NT2/D1 (cell line): ENCODE measurements around the gene UCP3.
A peak's percentile ranks its signal among the peaks of the same experiment; 100 is the strongest.

Source experiments
- DNase-seq: peaks from one replicate; pipeline ENCODE4 v3.0.0-alpha.2; 2011; ENCODE audit warnings: low read depth, low spot score
- H3K27me3 ChIP-seq: 2 replicates; pipeline ENCODE4 v1.6.0; 2011; ENCODE audit warnings: mild to moderate bottlenecking; ENCODE audit not compliant: insufficient read length, insufficient read depth
- H3K36me3 ChIP-seq: 2 replicates; pipeline ENCODE4 v1.6.1; 2011; ENCODE audit warnings: mild to moderate bottlenecking, low read length, mixed read lengths; ENCODE audit not compliant: insufficient read depth, insufficient read length
- H3K4me1 ChIP-seq: 2 replicates; pipeline ENCODE4 v1.5.1; 2011; ENCODE audit not compliant: insufficient read depth, insufficient read length
- H3K4me3 ChIP-seq: 2 replicates; pipeline ENCODE4 v1.5.1; 2011; ENCODE audit warnings: low read depth; ENCODE audit not compliant: insufficient read length
- H3K9ac ChIP-seq: 2 replicates; pipeline ENCODE4 v1.6.0; 2011; ENCODE audit warnings: low read depth; ENCODE audit not compliant: insufficient read length
- H3K9me3 ChIP-seq: 2 replicates; pipeline ENCODE4 v1.5.1; 2011; ENCODE audit warnings: mild to moderate bottlenecking, low read length; ENCODE audit not compliant: insufficient read depth
- SUZ12 ChIP-seq: IDR thresholded peaks from 2 replicates; pipeline ENCODE4 v1.6.1; 2011; ENCODE audit not compliant: insufficient read length, insufficient read depth; ENCODE audit errors: extremely low read depth
- YY1 ChIP-seq: IDR thresholded peaks from 2 replicates; pipeline ENCODE4 v1.6.1; 2011; ENCODE audit not compliant: insufficient read length, insufficient read depth
- ZNF274 ChIP-seq: IDR thresholded peaks from 2 replicates; pipeline ENCODE4 v1.6.1; 2011; ENCODE audit warnings: mild to moderate bottlenecking, low read depth, low read length

The UCP3 gene

DNA sequence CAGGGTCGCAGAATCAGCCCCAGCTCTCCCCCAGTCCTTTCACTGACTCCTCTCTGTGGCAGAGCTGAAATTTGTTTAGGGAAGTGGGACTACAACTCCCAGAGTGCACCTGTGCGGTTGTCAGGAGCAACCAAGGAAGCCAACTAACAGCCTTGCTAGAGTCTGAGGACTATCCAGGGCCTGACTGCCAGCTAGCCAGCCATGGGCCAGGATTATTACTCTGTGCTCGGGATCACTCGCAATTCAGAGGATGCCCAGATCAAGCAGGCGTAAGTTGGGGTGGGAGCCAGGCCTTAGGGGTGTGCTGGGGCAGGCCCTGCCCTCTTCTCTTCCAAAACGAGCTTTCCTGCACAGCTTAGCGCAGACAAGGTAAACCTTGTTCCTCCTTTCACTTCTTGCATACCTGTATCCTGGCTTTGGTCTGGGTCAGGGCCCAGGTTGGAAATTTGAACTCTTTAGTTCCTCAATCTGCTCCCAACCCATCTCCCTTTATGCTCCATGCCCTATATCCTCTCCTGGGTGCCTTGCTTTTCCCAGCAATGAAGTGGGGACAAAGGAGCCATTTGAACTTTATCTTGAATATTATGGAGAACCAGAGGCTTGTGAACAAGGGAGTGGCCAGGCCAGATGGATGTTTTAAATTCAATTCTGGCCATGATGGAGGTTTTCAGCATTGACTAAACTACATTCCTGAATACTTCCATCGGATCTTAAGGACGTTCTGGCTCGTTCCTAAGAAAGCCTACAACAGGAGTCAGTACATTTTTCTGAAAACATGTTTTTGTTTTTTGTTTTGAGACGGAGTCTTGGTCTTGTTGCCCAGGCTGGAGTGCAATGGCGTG, 57.8 kb downstream of the UCP3 start, which contains the start of gene DNAJB13:
Gene DNAJB13, plus strand, starts transcription at position 158 of the 842 bp plus-strand sequence. Its CDS starts 44 bp downstream, at position 202.
- TF ChIP-seq ZNF274 (no peak), YY1 (no peak), SUZ12 (no peak)
- Histone ChIP-seq H3K36me3 (no peaks in the 10 kb centered on the region), H3K4me3 (no peak within 1 kb of the TSS), H3K4me1 (no peaks in the 10 kb centered on the region), H3K27me3 (no peaks in the 10 kb centered on the region), H3K9ac (no peak within 1 kb of the TSS), H3K9me3 (peaks cover 11% of the 10 kb centered on the region; the same call in 1 of the 2 replicates)
- peak; percentile 57 for DNase-seq
